Mammary epithelial cell (primary cell): ENCODE measurements around the gene BAIAP2L1.

Source experiments
- CTCF ChIP-seq, 2 donors: IDR thresholded peaks in 1 of 2; conservative IDR thresholded peaks in 1 of 2; 2 replicates each; pipeline ENCODE4 v1.5.1; 2011 to 2012; ENCODE audit warnings: inconsistent platforms in 2 of 2, low read length in 2 of 2, mild to moderate bottlenecking in 2 of 2, control low read depth in 1 of 2, low read depth in 1 of 2; ENCODE audit not compliant: insufficient read depth in 1 of 2; ENCODE audit errors: extremely low read depth in 1 of 2
- EZH2 ChIP-seq: IDR thresholded peaks from 2 replicates; pipeline ENCODE4 v1.6.1; 2012; ENCODE audit warnings: low read length, inconsistent platforms, borderline replicate concordance

GRCh38 chr7:98329791-98330373 lies 71.0 kb downstream of the BAIAP2L1 start:
- no peak for TF ChIP-seq EZH2
- TF ChIP-seq CTCF (conservative IDR thresholded peaks at IDR 0.05 in 1 of 2, IDR thresholded peaks at IDR 0.05 in 1 of 2; ENCODE audit: extremely low read depth in 1 of 2, insufficient read depth in 1 of 2, low read depth in 1 of 2, low read length in 2 of 2), result no peak
